GM18507 (cell line): Measurements from ENCODE around the gene EMC9.

Experiments used
- DNase-seq: peaks from one replicate; pipeline ENCODE4 v3.0.0; 2011; ENCODE audit warnings: low read depth; ENCODE audit not compliant: insufficient read length; ENCODE audit errors: extremely low spot score
- FAIRE-seq: peaks from 2 replicates; lab custom pipeline; 2011; peaks lifted over from hg19 to GRCh38; lab: Jason Lieb, UNC

The EMC9 gene, protein sequence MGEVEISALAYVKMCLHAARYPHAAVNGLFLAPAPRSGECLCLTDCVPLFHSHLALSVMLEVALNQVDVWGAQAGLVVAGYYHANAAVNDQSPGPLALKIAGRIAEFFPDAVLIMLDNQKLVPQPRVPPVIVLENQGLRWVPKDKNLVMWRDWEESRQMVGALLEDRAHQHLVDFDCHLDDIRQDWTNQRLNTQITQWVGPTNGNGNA

GRCh38 chr14:24141097-24141880 lies at the start of gene EMC9:
Gene EMC9, minus strand, starts transcription at chr14:24141591. Its CDS starts 287 bp downstream, at chr14:24141304.
- DNase-seq (peak; percentile 87), FAIRE-seq (peak; percentile 95)

- FAIRE-seq, result no peak
- no peak for DNase-seq
Measured at GRCh38 chr14:24190416-24190815, 49.0 kb upstream of the EMC9 start.

GRCh38 chr14:24189460-24189859 lies 48.1 kb upstream of the EMC9 start:
- FAIRE-seq (no peak), DNase-seq (no peak)

DNA sequence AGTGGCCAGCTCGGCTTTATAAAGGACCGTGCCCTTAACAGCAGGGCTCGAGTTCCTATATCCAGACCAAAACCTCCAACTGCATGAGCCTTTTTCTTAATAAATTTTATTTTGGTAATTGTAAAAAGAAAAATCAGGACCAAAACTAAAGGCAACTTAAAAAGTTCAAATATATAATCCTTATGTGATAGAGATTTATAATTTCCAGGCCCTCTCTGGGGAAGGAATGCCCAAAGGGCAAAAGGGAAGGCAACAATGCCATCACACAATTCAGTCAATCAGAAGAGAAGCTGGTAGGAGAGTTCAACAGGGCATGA lies 47.6 kb upstream of the EMC9 start:
- no peak for FAIRE-seq
- DNase-seq, result no peak

- peak; percentile 95 for FAIRE-seq
- DNase-seq, result peak; percentile 99
Measured at GRCh38 chr14:24188251-24189058, 47.1 kb upstream of the EMC9 start, which contains the start of gene IPO4. Gene IPO4, minus strand, starts transcription at chr14:24188816. Its CDS starts 29 bp downstream, at chr14:24188787.

GRCh38 chr14:24187539-24187915 lies 46.1 kb upstream of the EMC9 start:
- DNase-seq (no peak), FAIRE-seq (no peak)

DNA sequence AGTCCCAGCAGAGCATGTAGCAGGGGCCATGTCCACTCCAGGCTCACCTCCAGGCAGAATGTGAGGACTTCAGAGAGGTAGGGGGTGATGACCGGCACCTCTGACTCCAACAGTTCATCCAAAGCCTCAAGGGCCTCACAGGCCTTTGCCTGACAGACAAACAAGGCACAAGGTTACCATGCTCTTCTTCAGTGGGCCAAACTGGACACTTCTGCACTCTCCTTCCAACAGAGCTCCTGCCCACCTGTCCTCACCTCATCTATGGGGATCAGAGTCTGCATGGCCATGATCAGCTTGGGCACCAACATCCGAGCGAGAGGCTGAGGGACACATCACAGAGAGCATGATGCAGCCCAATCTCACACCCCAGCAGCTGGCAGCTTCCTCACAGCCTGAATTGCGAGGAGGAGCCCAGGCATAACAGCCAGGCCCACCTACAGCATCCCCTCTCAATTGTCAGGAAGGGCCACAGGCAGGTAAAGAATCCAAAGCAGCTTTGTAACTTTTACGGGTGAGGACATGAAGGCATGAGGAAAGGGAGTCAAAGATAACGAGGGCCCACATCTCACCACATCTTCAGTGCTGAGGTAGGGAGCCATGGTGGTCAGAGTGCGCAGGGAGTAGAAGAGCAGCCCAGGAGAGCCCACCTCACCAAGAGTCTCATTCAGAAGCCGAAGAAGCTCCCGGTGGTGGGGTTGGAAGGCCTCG lies 45.6 kb upstream of the EMC9 start:
- DNase-seq, result no peak

DNA sequence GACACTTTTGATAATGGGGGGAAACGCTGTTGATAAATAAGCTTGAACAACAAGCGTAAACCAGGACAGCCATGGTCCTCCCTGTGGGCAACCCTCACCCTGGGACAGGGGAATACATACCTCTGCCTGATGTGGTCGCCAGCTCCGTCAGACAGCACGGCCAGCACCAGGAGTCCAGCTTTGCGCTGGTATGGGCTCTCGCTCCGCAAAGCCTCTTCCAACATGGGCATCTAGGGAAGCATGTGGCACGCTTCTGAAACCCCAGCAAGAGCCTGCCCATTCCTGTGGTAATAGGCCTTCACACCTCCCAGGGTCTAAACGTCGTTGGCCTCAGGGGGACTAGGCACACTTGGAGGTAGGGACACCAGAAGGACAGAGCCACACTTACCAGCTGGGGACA lies 44.4 kb upstream of the EMC9 start:
- no peak for DNase-seq
- FAIRE-seq, result no peak

More for the DNA sequence above, 45.6 kb upstream of the EMC9 start:
- no peak for FAIRE-seq

DNA sequence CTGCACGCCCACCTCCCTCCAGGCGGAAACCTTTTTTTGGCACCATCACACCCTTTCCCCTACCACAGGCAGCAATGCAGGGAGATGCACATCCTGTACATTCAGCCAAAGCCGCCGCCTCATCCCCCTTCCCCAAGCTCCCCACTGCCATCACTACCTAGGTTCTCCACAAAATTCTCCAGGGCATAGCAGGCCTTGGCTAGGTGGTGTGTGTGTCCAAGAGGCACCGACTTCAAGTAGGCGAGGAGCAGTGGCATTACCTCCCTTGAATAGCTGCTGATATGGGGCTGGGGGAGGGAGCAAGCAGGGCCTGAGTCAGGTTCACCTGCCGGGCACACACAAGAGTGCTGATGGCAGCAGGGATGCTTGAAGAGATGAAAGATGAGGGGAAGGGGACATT lies 43.6 kb upstream of the EMC9 start:
- DNase-seq (no peak), FAIRE-seq (no peak)

GRCh38 chr14:24184104-24184970 lies 42.9 kb upstream of the EMC9 start:
- FAIRE-seq, result no peak
- DNase-seq, result no peak

- FAIRE-seq (no peak), DNase-seq (no peak)
Measured at GRCh38 chr14:24183014-24183481, 41.7 kb upstream of the EMC9 start.

- no peak for DNase-seq
Measured at GRCh38 chr14:24182110-24182882, 40.9 kb upstream of the EMC9 start.

DNA sequence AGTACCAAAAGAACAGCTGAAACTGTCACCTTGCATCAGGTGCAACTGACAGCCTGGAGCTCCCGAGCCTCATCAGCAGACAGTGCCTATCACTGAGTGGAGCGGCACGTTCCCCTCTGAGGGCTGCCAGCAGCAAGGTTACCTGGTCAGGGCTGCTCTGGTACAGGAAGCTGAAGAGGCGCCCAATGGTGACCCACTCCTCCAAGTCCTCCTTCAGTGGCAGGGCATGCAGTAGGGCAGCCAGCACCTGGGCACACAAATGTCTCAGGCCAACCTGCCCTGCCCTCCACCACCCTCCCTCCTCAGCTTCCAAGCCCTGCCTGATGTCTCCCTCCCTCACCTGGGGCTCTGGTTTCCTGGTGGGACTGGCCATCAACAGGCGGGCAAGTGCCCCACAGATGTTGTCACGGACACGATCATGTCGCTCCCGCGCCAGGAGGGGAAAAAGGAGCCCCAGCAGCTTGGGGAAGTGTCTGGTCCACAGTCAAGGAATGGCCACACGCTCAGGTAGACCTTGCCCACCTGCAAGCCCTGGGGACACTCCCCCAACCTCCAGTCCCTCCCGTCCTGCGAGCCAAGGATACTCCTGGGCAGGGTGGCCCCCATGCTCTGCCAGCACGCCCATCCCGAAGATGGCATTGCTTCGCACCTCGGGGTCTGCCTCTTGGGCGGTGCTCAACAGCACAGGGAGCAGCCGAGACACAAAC lies 40.1 kb upstream of the EMC9 start:
- no peak for FAIRE-seq

More at GRCh38 chr14:24182110-24182882, 40.9 kb upstream of the EMC9 start:
- no peak for FAIRE-seq

GRCh38 chr14:24179961-24180796 lies 38.8 kb upstream of the EMC9 start:
- FAIRE-seq (no peak), DNase-seq (no peak)

More for the DNA sequence above, 40.1 kb upstream of the EMC9 start:
- DNase-seq, result no peak

DNA sequence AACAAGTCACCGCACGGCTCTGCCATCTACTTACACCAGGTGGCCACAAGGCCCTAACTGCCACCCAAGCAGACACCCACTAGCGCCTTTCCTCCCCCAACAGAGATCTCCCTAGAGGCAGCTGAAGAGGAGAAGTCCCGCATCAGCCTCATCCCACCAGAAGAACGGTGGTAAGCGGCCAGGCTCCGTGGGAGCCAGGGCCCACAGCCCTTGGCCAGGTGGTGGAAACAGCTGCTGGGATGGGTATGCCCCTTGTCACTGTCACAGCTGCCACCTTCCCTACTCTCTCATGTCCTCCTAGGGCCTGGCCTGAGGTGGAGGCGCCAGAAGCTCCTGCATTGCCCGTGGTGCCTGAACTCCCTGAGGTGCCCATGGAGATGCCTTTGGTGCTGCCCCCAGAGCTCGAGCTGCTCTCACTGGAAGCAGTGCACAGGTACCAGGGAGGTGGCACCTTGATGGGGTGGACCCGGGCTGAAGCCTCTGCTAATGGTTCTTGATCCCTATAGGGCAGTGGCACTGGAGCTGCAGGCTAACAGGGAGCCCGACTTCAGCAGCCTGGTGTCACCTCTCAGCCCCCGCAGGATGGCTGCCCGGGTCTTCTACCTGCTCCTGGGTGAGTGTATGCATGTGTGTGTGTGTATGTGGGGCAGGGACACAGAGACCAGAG lies 38.0 kb upstream of the EMC9 start:
- FAIRE-seq, result no peak
- DNase-seq, result no peak
